PFSK-1 (cell line): ENCODE results near the gene GRID1.

Source experiments
- FOXP2 ChIP-seq: optimal IDR thresholded peaks from 2 replicates; pipeline ENCODE3; 2011; ENCODE audit warnings: borderline replicate concordance, control low read depth, inconsistent platforms; ENCODE audit not compliant: insufficient read depth; ENCODE audit errors: extremely low read length, extremely low read depth
- POLR2AphosphoS5 ChIP-seq: IDR thresholded peaks from 2 replicates; pipeline ENCODE4 v1.6.1; 2012; ENCODE audit warnings: low read depth, mild to moderate bottlenecking, control low read depth, low read length, moderate library complexity
- SIN3A ChIP-seq: IDR thresholded peaks from 2 replicates; pipeline ENCODE4 v1.6.1; 2012; ENCODE audit warnings: mild to moderate bottlenecking, low read length, moderate library complexity, borderline replicate concordance; ENCODE audit not compliant: insufficient read depth
- TAF1 ChIP-seq: IDR thresholded peaks from 2 replicates; pipeline ENCODE4 v1.6.1; 2012; ENCODE audit warnings: low read length, control low read depth, borderline replicate concordance; ENCODE audit not compliant: insufficient read depth
- TF ChIP-seq, protein P1 (sequence below), 2 experiments: IDR thresholded peaks; 2 replicates each; pipeline versions ENCODE4 v1.6.1 to v1.8.0; 2011 to 2012; ENCODE audit warnings: low read depth in 2 of 2, low read length in 2 of 2, control low read depth in 1 of 2, inconsistent platforms in 1 of 2, mild to moderate bottlenecking in 1 of 2, moderate library complexity in 1 of 2; ENCODE audit not compliant: insufficient read depth in 1 of 2

The GRID1 gene

DNA sequence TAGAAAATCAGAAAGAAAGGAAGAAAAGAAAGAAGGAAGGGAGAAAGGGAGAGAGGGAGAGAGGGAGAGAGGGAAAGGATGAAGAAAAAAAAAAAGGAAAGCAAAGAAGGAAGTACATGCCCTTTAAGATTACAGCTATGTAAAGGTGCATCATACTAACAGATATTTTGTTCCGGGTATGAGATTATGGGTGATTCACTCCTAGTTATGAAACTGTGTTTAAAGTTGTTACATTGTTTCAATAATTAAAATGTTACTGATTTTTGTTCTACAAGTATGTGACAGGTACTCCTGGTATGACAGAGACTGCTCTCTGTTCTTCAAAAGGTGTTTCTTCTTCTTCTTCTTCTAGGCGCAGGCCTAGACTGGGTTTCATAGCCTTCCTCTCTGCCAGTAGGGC, 808.9 kb downstream of the GRID1 start:
- no peak for TF ChIP-seq FOXP2
- no peak for TF ChIP-seq TAF1
- TF ChIP-seq SIN3A = no peak
- TF ChIP-seq, protein P1, sequence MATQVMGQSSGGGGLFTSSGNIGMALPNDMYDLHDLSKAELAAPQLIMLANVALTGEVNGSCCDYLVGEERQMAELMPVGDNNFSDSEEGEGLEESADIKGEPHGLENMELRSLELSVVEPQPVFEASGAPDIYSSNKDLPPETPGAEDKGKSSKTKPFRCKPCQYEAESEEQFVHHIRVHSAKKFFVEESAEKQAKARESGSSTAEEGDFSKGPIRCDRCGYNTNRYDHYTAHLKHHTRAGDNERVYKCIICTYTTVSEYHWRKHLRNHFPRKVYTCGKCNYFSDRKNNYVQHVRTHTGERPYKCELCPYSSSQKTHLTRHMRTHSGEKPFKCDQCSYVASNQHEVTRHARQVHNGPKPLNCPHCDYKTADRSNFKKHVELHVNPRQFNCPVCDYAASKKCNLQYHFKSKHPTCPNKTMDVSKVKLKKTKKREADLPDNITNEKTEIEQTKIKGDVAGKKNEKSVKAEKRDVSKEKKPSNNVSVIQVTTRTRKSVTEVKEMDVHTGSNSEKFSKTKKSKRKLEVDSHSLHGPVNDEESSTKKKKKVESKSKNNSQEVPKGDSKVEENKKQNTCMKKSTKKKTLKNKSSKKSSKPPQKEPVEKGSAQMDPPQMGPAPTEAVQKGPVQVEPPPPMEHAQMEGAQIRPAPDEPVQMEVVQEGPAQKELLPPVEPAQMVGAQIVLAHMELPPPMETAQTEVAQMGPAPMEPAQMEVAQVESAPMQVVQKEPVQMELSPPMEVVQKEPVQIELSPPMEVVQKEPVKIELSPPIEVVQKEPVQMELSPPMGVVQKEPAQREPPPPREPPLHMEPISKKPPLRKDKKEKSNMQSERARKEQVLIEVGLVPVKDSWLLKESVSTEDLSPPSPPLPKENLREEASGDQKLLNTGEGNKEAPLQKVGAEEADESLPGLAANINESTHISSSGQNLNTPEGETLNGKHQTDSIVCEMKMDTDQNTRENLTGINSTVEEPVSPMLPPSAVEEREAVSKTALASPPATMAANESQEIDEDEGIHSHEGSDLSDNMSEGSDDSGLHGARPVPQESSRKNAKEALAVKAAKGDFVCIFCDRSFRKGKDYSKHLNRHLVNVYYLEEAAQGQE (IDR thresholded peaks at IDR 0.05; ENCODE audit: insufficient read depth in 1 of 2, low read depth in 2 of 2, low read length in 2 of 2) = no peak
- TF ChIP-seq POLR2AphosphoS5 = no peak

DNA sequence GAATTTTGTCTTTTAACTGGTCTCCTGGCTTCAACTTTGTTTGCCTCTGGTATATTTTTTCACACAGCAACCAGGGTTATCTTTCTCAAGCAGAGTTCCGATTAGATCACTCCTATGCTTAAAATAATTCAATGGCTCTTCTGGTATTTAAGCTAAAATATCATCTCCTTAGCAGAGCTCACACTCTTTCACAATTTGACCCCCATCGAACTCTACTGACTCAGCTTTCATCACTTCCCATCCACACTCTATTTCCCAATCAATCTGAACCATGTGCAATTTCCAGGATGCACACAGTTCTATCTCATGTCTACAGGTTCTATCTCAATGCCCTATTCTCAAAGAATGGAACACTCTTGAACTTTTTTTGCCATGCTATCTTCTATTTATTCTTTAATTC, 809.5 kb downstream of the GRID1 start:
- TF ChIP-seq TAF1 = no peak
